ENCODE data around the gene PPME1.

The PPME1 gene

DNA sequence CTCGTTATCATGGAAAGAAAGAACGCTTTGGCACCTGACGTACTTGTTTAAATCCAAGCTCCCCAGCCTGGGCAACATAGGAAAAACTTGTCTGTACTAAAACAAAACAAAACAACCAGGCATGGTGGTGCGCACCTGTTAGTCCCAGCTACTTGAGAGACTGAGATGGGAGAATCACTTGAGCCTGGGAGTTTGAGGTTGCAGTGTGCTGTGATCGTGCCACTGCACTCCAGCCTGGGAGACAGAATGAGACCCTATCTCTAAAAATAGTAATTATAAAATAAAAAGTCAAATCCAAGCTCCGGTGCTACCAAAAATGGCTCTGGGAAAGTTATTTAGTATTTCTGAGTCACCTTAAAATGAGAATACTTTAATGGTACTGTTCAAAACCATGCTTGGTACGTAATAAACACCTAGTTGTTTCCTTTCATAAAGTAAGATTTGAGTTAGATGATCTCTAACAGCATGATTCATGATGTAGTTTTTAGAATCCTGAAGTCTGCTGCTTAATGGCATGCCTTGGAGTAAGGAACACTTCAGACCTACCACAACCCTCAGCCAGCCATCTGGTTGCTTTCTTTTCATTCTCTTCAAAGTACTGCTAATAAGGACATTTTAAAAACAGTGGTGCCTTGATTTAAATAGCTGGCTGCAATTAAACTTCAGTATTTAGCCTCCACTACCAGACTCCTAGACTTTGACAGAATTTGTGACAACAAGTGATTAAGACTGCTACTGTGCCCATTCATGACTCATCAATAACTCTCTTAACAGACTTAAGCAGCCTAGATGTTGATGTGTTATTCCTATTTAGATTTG is 8.4 kb downstream of the PPME1 start:
- H3K27ac ChIP-seq: no peak overlapping the region
- no peak for TF ChIP-seq ZFX (IDR thresholded peaks at IDR 0.05; ENCODE audit: borderline replicate concordance)
- TF ChIP-seq, protein P1, sequence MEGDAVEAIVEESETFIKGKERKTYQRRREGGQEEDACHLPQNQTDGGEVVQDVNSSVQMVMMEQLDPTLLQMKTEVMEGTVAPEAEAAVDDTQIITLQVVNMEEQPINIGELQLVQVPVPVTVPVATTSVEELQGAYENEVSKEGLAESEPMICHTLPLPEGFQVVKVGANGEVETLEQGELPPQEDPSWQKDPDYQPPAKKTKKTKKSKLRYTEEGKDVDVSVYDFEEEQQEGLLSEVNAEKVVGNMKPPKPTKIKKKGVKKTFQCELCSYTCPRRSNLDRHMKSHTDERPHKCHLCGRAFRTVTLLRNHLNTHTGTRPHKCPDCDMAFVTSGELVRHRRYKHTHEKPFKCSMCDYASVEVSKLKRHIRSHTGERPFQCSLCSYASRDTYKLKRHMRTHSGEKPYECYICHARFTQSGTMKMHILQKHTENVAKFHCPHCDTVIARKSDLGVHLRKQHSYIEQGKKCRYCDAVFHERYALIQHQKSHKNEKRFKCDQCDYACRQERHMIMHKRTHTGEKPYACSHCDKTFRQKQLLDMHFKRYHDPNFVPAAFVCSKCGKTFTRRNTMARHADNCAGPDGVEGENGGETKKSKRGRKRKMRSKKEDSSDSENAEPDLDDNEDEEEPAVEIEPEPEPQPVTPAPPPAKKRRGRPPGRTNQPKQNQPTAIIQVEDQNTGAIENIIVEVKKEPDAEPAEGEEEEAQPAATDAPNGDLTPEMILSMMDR (IDR thresholded peaks at IDR 0.05): no peak

DNA sequence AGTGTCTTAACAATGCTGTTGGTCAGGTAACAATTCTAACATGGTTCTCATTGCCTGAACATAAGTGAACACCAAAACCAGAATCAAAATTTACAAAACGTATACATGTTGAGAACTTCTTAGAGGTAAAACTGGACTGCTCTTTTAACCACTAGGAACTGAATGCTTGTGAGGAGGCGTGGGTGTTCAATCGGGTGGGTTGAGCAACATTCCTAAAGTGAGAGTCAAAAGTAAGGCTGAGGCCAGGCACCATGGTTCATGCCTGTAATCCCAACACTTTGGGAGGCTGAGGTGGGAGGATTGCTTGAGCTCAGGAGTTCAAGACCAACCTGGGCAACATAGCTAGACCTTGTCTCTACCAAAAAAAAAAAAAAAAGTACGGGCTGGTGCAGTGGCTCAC is 11.5 kb downstream of the PPME1 start:
- H3K27ac ChIP-seq: no peak overlapping the region
- TF ChIP-seq ZFX (IDR thresholded peaks at IDR 0.05; ENCODE audit: borderline replicate concordance): no peak
- TF ChIP-seq, protein P1 (IDR thresholded peaks at IDR 0.05): no peak

DNA sequence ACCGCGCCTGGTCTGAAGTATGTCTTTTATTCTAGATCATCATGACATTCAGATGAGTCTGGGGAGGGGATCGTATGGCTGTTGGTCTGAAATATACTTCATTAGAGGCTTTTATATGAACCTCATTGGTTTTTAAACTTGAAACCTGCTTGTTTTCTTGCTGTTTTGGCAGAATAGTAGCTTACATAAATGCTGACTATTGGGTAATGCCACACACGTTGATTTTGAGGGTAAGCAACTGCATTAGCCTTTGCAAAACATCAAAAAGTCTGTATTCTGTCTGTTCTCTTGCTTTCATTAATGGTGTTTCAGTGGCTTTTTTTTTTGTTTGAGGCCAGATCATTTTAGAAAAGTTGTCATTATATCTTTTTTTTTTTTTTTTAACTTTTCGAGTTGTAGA is 14.2 kb downstream of the PPME1 start:
- no peak overlapping the region for H3K27ac ChIP-seq
- TF ChIP-seq, protein P1 (IDR thresholded peaks at IDR 0.05): no peak
- no peak for TF ChIP-seq ZFX (IDR thresholded peaks at IDR 0.05; ENCODE audit: borderline replicate concordance)

DNA sequence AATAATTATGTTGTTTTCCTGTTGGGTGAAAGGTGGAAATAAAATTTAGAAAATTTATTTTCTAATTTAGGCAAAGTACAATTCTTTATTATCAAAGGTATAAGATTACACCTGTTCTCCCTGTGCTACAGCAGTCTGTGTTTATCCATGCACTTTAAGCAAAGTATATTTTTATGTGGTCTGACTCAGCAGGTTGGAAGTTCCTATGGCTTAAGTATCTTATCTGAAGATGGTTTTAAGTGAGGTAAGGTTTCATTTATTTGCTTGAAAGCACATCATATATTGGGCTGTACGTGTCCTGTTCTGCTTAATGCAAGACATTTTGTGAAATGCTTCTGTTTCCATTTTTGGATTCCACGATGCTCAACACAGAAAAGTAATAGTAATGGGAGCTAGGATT is 14.6 kb downstream of the PPME1 start:
- no peak for TF ChIP-seq ZFX (IDR thresholded peaks at IDR 0.05; ENCODE audit: borderline replicate concordance)
- TF ChIP-seq, protein P1 (IDR thresholded peaks at IDR 0.05): no peak
- H3K27ac ChIP-seq: no peak overlapping the region

DNA sequence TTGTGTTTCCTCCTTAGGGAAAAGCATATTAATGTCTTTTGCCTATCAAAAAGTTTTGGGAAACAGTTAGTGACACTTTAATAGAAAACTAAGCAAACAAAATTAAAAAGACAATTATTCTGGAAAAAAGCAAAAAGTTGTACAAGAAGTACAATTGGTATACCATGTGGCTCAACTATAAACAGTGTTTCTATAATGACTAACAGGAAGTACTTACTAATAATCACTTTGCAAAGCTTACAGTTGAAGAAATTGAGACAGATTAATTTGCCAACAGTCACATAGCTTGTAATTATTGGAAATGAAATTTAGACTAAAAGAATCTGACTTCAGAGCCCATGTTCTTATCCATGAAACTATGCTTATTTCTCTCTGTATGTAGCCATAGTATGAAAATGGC is 24.7 kb downstream of the PPME1 start:
- TF ChIP-seq ZFX (IDR thresholded peaks at IDR 0.05; ENCODE audit: borderline replicate concordance): no peak
- TF ChIP-seq, protein P1 (IDR thresholded peaks at IDR 0.05): no peak
- no peak overlapping the region for H3K27ac ChIP-seq

DNA sequence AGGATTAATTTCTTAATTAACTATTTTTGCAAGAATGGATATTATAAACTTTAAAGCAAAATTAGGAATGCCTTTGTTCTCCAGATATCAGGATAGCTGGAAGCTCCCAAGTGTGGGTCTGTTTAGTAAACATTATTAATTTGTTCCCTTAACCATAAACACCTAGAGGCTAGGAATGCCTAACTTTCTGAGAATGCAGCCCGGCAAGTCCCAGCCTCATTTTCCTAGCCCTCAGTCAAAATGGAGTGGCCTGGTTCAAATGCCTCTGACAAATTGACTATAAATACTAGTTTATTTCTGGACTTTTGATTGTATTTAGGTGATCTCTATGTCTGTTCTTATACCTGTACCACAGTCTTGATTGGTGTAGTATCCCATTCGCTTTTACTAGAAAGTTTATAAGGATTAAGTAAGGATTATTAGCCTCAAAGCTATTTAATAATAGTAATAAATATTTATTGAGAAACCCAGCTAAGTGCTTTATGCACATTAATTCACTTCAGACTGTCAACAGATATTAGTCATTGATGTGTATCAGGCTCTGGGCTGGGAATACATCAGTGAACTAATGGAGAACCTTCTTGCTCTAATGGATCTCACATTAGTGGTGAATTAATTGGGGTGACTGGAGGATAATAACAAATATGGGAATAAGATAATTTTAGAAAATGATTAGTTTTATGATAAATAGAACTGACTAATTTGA is 25.8 kb downstream of the PPME1 start:
- TF ChIP-seq ZFX (IDR thresholded peaks at IDR 0.05; ENCODE audit: borderline replicate concordance): no peak
- TF ChIP-seq, protein P1 (IDR thresholded peaks at IDR 0.05): no peak
- no peak overlapping the region for H3K27ac ChIP-seq

DNA sequence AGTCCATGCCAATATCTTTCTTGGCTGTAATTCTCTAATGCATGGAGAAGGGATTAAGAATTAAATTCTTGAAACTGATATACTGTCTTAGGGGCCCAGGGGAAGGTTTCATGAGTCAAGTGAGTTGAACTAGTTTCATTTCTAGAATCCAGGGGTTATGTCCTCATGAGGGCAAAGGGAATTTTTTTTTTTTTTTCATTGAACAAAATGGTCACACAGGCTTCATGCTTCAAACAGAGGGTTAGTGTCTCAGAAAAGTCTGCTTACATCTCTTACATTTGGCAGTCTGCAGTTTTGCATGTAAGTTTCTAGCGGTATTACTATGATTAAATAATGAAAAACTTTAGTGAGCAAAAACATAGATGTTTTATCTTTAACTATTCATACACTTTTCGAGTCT is 32.9 kb downstream of the PPME1 start:
- H3K27ac ChIP-seq: no peak overlapping the region
- TF ChIP-seq ZFX (IDR thresholded peaks at IDR 0.05; ENCODE audit: borderline replicate concordance): no peak
- TF ChIP-seq, protein P1 (IDR thresholded peaks at IDR 0.05): no peak
